SIG-M5 (cell line): ENCODE data around the gene GSTT2B.
"Not testable (repeated sequence)": the region's sequence is repeated elsewhere in the genome, so short reads cannot be mapped to it uniquely, and the experiment has no call there.

Experiments used
- DNase-seq: peaks from one replicate; lab custom pipeline; 2025; lab: John Stamatoyannopoulos, UW

The GSTT2B gene

DNA sequence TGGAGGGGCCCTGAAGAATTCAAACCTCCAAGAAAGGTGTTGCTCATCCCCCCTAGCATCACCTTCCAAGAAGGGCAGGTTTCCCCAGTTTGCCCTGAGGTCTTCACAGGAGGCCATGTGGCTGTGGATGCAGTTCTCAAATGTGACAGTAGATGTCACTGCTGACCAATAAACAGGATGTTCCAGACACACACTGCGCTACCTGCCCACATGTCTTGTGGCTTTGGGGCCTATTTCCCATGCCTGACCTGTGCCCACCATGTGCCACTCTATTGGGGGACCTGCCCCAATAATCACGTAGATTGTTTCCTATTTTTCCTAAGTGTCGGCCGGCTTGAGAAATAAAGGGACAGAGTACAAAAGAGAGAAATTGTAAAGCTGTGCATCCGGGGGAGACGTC is 23.4 kb upstream of the GSTT2B start:
- no peak for DNase-seq

DNA sequence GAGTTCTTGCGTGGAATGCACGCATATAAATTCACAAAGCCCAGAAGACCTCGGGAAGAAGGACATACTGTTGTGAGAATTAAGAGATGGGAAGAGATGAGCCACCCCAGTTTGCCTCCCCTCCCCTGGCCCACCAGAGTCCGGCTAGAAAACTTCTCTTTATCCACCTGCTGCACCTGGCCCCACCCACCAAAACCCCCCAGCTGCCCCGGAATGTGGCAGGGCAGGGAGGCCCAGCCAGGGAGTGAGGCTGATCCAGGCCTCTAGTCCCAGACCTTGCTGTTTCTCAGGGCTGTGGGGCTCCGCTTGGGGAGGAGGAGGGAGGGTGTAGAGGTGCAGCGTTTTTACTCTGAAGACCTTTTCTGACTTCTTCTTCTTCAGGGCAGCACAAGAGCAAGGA is 19.6 kb upstream of the GSTT2B start:
- not testable (repeated sequence) for DNase-seq

DNA sequence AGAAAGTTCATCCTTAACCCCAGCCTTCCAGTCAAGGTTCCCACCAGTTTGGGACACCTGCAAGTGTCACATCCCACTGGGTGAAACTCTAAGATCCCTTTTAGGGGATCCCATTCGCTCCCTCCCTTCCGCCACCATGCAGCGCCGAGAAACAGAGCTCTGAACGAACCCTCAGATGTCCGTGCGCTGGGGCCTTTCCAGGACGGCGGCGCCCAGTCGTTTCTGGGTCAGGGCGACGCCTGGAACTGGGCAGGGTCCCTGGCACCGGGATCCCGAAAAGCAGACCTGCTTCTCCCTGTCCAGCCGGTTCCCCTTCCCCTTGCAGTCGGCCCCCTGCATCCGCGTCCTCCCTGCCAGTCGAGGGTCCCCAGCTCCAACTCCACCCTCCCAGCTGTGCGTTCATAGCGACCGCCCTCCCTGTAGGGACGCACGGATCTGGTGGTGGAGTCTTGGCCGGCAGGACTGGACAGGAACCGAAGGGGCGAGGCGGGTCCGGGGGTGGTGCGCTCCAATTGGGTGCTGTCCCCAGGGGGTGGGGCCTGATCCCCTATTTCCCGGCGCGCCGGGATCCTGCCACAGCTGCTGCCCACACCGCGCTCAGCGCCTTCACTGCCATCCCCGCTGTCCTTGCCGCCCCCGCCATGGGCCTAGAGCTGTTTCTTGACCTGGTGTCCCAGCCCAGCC is 18.7 kb upstream of the GSTT2B start, which contains the start of gene GSTT2:
Gene GSTT2 (plus strand): TSS at position 578 of the 684 bp plus-strand sequence.
- not testable (repeated sequence) for DNase-seq

DNA sequence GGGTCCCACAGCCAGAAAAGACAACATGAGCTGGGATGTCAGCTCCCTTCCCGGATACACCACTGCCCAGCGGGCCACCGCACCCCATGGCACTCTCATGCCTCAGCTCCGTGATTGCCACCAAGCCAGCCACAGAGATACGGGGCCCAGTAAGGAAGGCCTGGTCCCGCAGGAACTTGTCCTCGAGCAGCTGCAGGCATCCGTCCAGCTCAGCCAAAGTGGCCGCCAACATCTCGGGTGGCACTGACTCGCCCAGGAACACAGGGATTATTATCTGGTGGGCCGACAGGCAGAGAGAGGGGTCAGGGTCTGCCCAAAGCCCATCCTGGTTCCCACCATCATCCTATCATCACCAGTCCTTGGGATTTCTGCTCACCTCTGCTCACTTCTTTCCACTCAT is 16.3 kb upstream of the GSTT2B start:
- not testable (repeated sequence) for DNase-seq

DNA sequence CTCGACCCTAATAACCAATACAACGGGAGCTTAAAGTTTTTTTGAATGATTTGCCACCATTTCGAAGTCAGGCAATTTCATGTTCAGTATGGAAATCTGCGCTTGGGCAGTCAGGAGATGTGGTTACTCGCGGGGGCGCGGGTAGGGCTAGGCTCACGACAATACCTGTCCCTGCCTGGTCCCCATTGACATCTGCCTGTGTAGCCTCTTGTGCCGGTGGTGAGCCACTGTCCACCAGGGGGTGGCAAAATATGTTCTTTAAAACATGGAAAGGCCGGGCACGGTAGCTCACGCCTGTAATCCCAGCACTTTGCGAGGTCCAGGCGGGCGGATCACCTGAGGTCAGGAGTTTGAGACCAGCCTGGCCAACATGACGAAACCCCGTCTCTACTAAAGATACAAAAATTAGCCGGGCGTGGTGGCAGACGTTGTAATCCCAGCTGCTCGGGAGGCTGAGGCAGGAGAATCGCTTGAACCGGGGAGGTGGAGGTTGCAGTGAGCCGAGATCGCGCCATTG is 13.9 kb upstream of the GSTT2B start:
- DNase-seq: not testable (repeated sequence)

DNA sequence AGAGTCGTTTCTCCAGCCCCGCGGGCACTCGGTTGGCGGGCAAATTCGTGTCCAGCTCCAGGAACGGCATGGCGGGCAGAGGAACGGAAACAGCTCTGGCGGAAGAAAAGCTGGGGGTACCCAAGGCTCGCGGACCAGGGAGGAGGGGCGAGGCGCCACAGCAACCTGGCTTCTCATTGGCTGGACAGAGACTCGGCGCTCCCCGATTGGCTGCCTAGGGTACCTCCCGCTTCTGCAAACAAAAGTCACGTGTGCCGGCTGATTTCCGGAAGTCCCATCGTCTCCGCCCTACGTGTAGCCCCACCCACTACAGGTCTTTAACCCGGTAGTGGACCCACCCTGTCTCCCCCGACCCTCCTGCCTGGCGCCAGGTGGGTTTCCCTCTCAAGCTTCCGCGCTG is 13.3 kb upstream of the GSTT2B start, which contains the start of gene DDT:
Gene DDT (minus strand): TSS at position 97 of the 400 bp plus-strand sequence. CDS start 27 bp downstream, at position 70.
- DNase-seq: not testable (repeated sequence)

DNA sequence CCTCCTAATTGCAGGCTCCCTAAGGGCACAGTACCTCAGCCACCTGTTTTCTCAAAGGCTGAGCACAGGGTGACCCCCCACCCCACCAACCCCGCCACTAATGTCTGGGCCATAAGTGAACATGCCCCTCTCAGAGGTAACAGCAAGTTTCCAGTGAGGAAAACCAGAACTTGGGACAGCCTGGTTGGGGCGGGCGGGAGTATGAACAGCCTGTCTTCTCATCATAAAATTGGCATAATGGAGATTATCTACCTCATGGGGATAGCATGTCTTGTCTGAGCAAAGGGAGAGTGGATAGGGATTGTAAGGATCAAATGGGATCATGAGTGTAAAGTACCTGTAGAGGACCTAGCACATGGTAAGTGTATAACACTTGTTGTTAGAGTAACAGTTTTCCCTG is 10.9 kb upstream of the GSTT2B start:
- not testable (repeated sequence) for DNase-seq

DNA sequence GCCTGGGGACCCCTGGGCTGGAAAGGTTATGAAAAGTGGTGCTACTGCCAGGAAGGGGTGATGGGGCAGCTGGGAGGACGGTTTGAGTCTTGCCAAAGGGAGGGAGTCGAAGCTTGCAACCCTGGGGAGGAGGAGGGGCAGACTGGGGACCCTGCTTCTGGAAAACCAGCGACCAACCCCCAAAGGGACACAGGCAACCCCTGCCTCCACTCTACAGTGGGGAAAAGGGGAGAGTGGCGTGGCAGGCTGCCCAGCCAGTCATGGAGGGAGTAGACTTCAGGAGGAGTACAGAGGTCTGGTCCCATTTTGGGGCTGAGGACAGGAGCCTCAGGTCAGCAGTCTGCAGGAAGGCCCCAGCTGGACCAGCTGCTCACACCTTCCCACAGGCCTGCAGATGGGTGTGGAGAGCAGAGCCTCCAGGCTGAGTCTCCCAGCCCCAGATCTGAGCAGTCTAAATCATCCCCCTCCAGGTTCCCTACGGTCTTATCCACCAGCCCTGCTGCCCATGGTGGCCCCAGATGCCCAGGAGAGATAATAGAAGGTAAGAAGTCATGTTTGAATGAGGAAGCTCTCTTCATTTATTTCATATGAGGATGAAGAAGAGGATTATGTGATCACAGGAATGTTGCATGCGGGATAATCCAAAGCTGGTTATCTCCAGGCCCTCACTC is 10.0 kb upstream of the GSTT2B start:
- no peak for DNase-seq

DNA sequence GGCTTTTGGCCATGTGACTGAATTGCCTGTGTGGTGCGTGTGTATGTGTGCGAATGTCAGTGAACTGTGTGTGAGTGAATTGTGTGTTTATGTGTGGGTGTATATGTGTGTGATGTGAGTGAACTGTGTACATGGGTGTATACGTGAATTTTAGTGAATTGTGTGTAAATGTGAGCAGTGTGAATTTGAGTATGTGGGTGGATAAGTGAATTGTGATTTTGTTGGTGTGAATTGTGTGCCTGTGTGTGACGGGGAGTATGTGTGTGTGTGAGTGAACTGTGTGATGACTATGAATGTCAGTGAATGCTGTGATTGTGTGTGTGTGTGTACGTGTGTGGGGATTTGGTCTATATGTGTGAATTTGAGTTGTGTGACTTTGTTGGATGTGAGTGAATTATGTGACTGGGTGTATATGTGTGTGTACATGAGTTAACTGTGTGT is 9.2 kb upstream of the GSTT2B start:
- DNase-seq: no peak

DNA sequence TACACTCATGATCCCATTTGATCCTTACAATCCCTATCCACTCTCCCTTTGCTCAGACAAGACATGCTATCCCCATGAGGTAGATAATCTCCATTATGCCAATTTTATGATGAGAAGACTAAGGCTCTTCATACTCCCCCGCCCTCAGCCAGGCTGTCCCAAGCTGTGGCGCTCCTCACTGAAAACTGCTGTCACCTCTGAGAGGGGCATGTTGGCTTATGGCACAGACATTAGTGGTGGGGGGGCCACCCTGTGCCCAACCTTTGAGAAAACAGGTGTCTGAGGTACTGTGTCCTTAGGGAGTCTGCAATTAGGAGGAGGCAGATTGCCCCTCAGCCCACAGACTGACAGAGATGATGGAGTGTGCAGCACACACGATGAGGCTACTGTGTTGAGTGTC is 8.1 kb upstream of the GSTT2B start:
- no peak for DNase-seq

DNA sequence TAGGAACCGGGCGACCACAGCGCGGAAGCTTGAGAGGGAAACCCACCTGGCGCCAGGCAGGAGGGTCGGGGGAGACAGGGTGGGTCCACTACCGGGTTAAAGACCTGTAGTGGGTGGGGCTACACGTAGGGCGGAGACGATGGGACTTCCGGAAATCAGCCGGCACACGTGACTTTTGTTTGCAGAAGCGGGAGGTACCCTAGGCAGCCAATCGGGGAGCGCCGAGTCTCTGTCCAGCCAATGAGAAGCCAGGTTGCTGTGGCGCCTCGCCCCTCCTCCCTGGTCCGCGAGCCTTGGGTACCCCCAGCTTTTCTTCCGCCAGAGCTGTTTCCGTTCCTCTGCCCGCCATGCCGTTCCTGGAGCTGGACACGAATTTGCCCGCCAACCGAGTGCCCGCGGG is 5.6 kb upstream of the GSTT2B start, which contains the start of gene DDTL:
Gene DDTL (plus strand): TSS at position 321 of the 400 bp plus-strand sequence. CDS start 27 bp downstream, at position 348.
- DNase-seq: not testable (repeated sequence)

DNA sequence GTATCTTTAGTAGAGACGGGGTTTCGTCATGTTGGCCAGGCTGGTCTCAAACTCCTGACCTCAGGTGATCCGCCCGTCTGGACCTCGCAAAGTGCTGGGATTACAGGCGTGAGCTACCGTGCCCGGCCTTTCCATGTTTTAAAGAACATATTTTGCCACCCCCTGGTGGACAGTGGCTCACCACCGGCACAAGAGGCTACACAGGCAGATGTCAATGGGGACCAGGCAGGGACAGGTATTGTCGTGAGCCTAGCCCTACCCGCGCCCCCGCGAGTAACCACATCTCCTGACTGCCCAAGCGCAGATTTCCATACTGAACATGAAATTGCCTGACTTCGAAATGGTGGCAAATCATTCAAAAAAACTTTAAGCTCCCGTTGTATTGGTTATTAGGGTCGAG is 5.1 kb upstream of the GSTT2B start:
- not testable (repeated sequence) for DNase-seq

DNA sequence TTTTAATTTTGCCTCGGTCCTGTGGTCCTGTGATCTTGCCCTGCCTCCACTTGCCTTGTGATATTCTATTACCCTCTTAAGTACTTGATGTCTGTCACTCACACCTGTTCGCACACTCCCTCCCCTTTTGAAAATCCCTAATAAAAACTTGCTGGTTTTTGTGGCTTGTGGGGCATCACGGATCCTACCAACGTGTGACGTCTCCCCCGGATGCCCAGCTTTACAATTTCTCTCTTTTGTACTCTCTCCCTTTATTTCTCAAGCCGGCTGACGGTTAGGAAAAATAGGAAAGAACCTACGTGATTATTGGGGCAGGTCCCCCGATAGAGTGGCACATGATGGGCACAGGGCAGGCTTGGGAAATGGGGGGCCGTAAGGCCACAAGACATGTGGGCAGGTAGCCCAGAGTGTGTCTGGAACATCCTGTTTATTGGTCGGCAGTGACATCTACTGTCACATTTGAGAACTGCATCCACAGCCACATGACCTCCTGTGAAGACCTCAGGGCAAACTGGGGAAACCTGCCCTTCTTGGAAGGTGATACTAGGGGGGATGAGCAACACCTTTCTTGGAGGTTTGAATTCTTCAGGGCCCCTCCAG is 4.6 kb downstream of the GSTT2B start:
- DNase-seq: not testable (repeated sequence)

DNA sequence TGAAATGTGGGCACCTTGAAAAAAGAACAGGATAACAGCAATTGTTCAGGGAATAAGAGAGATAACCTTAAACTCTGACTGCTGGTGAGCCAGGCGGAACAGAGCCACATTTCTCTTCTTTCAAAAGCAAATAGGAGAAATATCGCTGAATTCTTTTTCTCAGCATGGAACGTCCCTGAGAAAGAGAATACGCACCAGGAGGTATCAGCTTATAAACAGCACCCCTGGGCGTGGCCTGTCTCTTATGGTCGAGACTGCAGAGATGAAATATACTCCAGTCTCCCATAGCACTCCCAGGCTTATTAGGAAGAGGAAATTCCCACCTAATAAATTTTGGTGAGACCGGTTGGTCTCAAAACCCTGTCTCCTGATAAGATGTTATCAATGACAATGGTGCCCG is 5.1 kb downstream of the GSTT2B start:
- not testable (repeated sequence) for DNase-seq

DNA sequence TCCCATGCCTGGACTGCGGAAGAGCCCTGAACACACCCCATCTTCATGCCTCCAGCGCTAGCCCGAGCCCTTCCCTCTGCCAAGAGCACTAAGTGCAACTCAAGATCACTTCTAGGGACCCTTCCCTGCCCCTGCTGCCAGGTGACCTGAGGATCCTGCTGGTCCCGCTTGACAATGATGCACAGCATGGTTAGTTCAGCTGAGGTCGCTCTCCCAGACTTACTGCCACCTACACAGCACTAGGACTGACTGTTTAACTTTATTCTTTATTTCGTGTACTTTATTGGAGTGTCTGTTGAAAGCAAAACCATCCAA is 6.0 kb downstream of the GSTT2B start:
- not testable (repeated sequence) for DNase-seq

DNA sequence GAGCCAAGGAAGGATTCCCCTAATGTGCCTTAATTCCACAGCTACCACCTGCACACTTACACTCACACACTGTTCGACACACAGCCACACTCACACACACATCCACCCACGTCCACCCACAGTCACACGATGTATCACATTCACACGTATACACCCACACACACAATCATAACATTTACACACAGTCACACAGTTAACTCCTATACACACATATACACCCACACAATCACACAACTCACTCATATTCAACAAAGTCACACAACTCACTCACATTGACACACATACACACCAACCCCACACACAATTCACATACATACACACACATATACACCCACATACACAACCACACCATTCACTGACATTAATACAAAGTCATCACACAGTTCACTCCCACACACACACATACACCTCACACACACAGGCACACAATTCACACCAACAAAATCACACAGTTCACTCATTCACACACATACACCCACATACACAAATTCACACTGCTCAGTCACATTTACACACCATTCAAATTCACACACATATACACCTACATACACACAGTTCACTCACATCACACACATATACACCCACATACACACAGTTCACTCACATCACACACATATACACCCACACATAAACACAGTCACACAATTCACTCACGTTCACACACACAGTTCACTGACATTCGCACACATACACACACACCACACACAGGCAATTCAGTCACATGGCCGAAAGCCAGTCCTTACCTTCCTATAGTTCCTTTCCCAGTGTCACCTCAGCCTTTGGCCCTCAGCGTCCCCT is 6.6 kb downstream of the GSTT2B start:
- DNase-seq: not testable (repeated sequence)

DNA sequence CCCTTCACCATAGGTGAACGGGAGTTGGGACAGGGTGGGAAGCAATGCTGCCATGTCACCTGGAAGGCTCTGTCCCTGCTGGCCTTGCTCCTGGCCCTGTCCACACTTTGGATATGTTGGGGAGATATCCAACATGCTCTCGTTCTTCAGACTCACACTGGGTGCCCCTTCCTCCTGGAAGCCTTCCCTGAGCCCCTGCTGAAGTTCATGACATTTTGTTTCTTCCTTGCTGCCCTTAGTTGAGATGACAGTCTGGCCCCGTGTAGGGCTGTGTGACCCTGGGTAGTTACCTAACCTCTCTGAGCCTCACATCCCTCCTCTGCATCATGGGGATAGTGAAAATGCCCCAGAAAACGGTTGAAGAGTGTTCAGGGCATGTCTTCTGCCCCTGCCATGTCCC is 7.5 kb downstream of the GSTT2B start:
- DNase-seq: not testable (repeated sequence)

DNA sequence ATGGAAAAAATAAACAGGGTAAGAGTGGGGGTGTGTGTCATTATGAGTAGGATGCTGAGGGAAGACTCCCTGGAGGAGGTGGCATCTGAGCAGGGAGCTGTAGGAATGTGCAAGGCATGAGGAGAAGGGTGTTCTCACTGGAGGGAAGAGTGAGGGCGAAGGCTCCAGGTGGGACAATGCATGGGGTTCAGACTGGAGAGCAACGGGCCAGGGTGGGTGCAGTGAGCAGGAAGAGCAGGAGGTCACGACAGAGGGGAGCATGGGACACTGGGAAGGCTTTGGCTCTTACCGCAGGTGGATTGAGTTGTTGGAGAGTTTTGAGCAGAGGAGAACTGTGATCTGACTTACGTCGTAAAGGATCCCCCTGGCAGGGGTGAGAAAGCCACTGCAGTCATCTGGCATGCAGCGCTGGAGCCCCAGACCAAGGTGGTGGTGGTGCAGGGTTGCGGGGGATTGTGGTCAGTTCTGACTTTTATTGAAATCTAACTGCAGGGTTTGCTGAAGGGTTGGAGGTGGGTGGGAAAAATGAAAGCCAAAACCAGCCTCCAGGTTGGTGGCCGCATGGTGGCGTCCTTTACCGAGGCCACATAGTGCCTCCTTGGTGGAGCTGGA is 8.1 kb downstream of the GSTT2B start:
- not testable (repeated sequence) for DNase-seq

DNA sequence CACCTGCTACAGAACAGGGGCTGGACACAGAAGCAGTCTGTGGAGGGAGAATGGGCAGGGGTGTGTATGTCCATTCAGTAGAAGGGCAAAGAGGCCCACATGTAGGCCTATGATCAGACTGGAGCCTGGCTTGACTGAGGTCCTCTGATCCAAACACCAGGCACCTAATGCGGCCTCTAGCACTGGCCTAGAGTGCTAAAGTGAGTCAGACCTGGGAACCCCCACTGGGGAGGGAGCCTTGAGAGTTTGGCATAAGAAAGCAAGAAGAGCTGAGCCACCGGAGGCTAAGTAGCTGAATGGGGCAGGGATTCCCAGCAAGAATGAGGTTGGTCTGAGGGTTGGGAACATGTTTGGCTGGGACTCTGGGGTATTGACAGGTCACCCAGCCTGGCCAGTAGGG is 9.6 kb downstream of the GSTT2B start:
- not testable (repeated sequence) for DNase-seq

DNA sequence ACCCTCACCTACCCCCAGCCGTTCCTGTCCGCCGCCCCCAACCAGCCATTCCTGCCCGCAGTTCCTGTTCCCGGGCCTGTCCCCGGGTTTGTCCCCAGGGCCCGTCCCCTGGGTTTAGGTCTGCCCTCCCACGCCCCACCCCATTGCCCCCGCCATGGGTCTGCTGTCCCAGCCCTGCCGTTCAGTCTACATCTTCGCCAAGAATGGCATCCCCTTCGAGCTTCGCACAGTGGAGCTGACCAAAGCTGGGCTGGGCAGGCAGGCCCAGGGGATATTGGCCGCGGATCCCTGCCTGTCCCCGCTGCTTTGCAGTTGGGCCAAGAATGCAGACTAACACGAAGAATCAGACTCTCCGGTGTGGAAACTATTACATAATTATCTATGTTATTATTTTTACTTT is 11.2 kb downstream of the GSTT2B start:
- not testable (repeated sequence) for DNase-seq

DNA sequence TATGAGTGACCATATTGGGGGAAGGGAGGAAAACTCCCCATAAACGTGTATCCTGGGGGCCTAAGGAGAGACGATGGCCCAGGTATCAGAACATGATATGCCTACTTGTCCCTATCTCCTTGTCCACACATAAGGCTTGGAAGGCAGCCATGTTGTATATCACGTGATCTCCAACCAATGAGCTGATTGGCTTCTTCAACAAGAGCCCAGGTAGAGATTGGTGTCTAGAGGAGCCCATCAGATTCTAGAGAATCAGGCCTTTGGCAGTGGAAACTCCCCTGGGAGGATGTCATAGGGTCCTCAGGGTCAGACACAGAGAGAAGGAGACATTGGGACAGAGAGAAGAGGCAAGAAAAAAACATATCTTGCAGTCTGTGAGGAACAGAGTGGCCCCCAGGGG is 13.6 kb downstream of the GSTT2B start:
- DNase-seq: not testable (repeated sequence)
